NCI-H2107 (cell line): ENCODE data around the gene CNOT6L.

ENCODE experiments used
- DNase-seq: peaks from one replicate; lab custom pipeline; 2025; lab: John Stamatoyannopoulos, UW

Gene CNOT6L

DNA sequence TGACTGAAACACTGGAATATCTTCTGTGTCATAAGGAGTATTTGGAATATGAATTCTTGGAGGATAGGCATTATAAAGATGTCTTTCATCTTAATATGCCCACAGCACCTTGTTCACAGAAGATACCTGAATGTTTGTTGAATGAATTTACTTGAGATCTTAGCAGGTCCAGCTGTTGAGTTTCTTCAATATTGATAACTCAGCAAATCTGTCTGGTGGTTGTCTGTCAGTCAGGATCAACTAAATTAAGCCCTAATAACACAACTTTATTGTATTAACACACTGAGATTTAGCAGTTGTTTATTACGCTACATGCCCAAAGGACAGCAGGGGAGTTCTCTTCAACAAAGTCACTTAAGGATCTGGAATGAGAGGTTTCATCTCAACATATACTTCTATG lies 106.5 kb downstream of the CNOT6L start:
- no peak for DNase-seq

- no peak for DNase-seq
Measured at GRCh38 chr4:77711469-77711868, 107.7 kb downstream of the CNOT6L start.

GRCh38 chr4:77710684-77711083 lies 108.5 kb downstream of the CNOT6L start:
- DNase-seq, result no peak

DNA sequence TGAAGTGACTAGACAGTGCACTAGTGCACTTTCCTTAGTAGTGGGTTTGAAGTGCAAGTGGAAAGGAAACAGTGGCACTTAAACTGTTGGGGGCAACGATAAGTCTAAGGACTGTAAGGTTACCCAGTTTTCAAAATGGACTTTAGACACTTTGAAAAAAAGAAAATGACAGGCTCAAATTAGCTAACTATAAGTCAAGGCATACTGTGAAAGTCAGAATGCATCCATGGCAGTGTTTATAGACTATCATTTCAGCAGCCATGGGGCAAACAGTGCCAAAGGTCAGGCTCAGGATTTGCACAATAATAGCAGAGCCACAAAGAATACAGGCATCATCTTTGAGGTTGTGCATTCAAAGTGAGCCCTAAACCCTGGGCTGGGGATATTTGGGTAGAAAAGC lies 109.1 kb downstream of the CNOT6L start:
- DNase-seq, result no peak

DNA sequence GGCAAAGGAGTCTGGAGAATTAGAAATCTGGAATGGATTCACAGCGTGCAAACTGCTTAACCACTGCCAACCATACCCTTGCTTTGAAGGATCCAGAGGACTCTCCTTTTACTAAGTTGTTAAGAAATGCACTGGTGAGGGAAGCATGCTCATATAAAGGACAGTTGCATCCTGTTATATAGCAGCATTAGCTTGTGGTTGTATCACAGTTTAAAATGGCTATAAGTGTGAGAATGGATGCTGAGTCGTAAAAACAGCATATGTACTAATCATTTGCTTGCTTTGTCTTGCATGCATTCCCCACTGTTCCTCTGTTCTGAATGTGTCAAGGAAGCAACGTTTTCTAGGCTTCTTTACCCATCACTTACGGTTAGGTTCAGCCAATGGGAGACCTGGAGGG lies 112.5 kb downstream of the CNOT6L start:
- DNase-seq, result no peak

DNA sequence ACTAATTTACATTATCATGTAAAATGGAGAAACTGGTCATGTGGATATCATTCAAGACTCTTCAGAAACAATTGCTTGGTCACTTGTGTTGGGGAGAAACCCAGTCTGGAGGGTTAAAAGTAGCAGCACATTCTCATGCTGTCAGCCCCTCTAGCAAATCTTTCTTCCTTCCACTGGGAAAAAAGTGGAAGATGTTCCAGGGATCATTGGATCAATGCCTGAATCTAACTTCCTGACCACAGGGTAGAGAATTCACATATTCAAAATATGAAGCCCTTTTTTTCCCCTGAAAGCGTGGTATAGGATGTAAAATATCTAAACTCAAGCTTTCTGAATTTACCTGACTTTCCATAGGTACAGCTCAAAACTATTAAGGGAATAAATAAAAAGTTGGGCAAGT lies 115.5 kb downstream of the CNOT6L start:
- no peak for DNase-seq

DNA sequence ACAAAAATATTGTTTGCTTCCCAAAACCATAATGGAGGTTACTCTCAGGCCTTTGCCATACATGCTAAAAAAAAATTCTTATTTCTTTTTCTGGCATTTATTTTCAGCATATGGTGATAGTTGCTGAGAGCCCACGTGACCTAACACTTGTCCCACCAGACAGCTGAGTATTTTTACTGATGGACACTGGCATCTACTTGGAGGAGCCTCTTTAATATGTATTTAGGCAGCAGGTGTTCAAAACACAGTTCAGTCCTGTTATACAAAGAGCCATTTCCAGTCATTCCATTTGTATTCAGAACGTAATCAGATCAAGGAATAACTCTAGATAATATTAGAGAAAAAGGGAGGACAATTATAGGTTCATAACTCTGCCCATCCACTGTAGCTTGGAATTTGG lies 118.0 kb downstream of the CNOT6L start:
- no peak for DNase-seq

GRCh38 chr4:77699731-77700210 lies 119.4 kb downstream of the CNOT6L start:
- DNase-seq, result no peak

DNA sequence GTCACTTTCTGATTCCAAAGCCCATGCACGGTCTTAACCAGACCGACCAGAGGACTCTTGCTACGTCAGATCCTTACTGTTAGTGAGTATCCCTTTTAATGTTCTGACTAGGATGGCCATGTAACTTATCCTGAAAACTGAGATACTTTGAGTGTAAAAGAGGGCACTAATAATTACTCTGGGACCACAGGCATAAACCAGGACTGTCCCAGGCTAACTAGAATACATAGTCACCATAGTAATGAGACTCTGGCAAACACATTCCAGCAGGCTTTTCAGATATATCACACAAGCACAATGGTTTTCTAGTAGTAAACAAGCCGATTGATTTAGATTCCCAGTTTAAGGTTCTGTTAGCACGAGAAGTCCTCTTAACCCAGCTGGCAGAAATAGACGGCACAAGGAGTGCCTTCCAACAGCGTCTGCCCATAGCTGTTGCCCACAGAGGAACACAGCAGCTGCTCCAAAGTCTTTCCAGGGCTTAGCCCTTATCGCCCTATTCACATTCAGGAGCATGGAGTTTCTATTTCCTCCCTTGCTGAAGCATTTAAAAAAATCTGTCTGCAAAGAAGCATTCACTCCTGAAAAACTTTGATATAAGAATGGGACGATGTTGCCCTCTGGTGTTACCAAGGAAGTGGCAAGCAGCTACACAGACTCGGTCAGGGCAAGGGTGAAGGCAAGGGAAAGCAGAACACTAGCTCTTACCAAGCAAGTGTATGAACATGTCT lies 121.1 kb downstream of the CNOT6L start:
- no peak for DNase-seq

DNA sequence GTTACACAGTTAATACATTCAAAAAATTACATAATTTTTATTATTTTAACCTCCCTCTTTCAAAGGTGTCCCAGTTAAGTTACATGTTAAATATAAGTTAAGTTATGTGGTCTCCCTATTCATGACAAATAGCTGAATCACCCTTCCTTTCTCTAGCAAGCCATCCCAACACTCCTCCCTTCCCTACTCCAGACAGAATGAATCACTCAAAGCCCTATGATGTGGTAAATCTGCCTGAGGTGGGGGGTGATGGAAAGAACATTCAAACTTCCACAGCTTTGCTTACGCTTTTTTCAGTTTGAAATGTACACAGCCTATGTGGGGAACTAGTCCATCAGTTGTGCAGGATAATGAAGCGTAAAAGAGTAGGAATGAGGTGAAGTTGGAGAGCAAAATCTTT lies 123.4 kb downstream of the CNOT6L start:
- DNase-seq, result no peak

DNA sequence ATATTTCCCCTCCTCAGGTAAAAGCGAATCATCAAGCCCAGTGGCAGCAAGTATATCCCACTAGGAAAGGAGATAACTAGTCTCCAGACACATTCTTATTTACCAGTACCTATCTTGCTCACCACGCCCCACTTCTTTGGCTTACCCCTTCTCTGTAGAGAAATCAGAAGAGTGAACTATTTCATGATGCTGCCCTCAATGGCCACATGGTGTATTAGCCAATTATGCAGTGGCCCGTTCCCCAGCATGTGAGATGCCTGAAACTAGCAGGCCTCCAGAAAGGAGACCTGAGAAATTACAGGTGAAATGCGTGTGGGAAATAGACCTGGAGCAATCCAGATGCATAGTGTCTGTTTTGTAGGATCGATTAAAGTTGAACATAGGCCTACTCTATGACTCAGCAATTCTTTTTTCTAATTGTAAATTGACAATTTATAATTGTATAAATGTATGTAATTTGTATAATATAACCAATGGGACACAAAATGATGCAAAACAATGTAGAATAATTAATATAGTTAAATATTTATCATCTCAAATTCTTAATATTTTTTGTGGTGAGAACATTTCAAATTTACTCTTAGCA lies 126.2 kb downstream of the CNOT6L start:
- no peak for DNase-seq

DNA sequence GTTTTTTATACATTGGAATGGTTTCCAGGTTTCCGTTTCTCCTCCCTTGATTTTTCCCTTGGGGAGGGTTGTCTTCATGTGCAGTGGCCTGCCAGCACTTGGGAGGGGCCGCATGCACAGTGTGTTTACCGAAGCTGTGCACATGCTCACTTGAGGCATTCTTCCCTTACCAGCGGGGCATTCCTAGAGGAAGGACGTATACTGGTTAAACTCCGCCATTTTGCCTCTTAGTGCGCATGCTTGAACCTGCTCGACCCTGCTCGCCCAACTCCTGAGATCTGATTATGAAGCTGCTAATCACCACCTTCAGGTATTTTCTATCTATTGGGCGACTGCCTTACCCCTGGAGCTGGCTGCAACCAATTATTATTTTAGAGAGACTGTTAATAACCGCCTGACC lies 137.4 kb downstream of the CNOT6L start:
- no peak for DNase-seq

- DNase-seq, result no peak
Measured at GRCh38 chr4:77676842-77677241, 142.3 kb downstream of the CNOT6L start.

GRCh38 chr4:77671051-77671450 lies 148.1 kb downstream of the CNOT6L start:
- DNase-seq, result no peak

DNA sequence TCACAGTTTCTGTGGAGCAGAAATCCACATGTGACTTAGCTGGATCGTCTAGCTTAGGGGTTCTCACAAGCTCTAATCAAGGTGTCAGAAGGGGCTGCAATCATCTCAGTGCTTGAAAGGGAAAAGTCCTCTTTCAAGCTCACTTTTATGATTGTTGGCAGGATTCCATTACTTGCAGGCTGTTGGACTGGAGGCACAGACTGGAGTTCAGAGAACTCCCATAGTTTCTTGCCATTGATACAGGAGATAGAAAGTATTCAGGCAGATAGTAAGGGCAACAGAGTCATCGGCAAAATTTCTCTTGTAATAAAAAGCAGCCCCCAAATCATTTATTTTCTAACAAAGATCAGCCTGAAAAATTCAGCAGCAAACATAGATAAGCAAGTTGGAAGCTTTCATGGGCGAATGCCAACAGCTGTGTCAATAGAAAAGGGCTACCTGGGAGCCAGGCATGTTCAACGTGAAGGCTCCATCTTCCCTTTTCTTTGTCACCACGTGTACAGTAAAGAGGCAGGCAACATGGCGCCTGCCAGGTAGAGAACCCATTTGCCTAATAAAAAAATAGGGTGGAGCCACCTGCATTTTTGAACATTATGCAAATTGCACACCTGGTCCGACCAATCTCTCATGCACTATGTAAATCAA lies 149.1 kb downstream of the CNOT6L start:
- no peak for DNase-seq

- DNase-seq, result no peak
Measured at GRCh38 chr4:77665381-77666069, 153.6 kb downstream of the CNOT6L start.
